Measurements from ENCODE around the gene NKAIN4.

NKAIN4 gene

GRCh38 chr20:63219447-63219821 lies 34.8 kb downstream of the NKAIN4 start:
- Mint-ChIP-seq H3K36me3 (ENCODE audit: low read depth) (peaks cover 10% of the 10 kb centered on the region), H3K27me3 (no peaks in the 10 kb centered on the region), H3K27ac (no peak overlapping the region), H3K4me1 (ENCODE audit: low read depth) (peaks cover 17% of the 10 kb centered on the region), H3K4me3 (no peak overlapping the region), H3K9me3 (no peaks in the 10 kb centered on the region)

DNA sequence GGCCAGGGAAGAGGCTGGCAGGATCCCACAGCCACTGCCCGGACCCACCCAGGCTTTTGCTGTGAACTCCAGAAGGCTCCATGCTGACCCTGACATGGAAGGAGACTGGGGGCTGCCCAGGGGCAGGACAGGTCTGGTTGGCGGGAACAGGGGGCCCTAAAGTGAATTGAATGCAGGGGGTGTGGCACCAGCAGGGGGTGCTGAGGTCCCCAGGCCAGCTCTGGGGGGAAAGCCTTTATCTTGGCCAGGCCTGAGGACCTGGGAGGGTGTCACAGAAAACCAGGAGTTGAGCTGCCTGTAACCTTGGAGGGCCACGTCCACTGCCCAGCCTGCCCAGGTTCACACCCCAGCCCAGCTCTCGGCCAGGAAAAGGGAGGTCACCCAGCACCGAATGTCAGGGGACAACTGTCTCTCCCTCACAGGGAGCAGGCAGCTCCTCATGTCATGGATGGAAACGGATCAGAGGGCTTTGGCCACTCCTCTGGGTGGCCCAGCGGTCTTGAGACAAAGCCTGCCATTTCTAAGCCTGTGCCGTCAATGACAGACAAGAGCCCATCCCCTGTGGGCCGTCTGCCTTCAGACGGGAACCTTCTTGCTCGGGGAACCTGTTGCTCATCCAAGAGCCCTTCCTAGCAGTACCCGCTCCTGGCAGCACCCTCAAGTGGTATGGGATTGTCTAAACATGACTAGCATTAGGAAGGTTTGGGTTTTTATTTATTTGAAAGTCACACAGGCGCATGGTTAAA lies 35.4 kb downstream of the NKAIN4 start:
- Mint-ChIP-seq H3K27ac (no peak overlapping the region), H3K4me3 (no peak overlapping the region)

DNA sequence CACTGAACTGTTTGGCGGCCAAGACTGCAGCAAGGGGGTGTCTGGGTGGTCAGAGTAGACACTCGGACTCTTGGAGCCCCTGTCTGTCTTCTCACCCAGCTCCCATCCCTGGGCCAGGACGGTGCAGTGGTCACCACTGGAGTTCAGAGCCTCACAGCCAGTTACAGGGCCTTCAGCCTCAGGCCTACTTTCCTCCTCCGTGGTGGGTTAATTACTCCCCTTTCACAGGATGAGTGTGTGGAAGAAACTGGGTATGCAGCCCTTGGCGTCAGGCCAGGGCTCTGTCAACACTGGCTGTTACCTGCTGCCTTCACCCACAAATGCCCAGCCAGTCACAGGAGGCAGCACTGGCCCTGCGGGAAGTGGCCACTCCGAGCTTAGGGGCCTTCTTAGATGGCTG lies 36.6 kb downstream of the NKAIN4 start:
- Mint-ChIP-seq H3K9me3 (no peaks in the 10 kb centered on the region), H3K36me3 (ENCODE audit: low read depth) (peaks cover 26% of the 10 kb centered on the region), H3K27ac (no peak overlapping the region), H3K4me3 (no peak overlapping the region), H3K27me3 (no peaks in the 10 kb centered on the region), H3K4me1 (ENCODE audit: low read depth) (peaks cover 33% of the 10 kb centered on the region)

More for the DNA sequence above, 35.4 kb downstream of the NKAIN4 start:
- peaks cover 15% of the 10 kb centered on the region for H3K36me3 Mint-ChIP-seq (ENCODE audit: low read depth)
- H3K9me3 Mint-ChIP-seq = no peaks in the 10 kb centered on the region
- no peaks in the 10 kb centered on the region for H3K27me3 Mint-ChIP-seq
- H3K4me1 Mint-ChIP-seq (ENCODE audit: low read depth) = peaks cover 22% of the 10 kb centered on the region

- H3K36me3 Mint-ChIP-seq (ENCODE audit: low read depth) = peaks cover 33% of the 10 kb centered on the region
- no peaks in the 10 kb centered on the region for H3K9me3 Mint-ChIP-seq
- peak overlapping the region; percentile 85 for H3K27ac Mint-ChIP-seq
- H3K4me1 Mint-ChIP-seq (ENCODE audit: low read depth) = peaks cover 40% of the 10 kb centered on the region
- peak overlapping the region; percentile 74 for H3K4me3 Mint-ChIP-seq
- no peaks in the 10 kb centered on the region for H3K27me3 Mint-ChIP-seq
Measured at GRCh38 chr20:63216849-63217471, 37.3 kb downstream of the NKAIN4 start.

DNA sequence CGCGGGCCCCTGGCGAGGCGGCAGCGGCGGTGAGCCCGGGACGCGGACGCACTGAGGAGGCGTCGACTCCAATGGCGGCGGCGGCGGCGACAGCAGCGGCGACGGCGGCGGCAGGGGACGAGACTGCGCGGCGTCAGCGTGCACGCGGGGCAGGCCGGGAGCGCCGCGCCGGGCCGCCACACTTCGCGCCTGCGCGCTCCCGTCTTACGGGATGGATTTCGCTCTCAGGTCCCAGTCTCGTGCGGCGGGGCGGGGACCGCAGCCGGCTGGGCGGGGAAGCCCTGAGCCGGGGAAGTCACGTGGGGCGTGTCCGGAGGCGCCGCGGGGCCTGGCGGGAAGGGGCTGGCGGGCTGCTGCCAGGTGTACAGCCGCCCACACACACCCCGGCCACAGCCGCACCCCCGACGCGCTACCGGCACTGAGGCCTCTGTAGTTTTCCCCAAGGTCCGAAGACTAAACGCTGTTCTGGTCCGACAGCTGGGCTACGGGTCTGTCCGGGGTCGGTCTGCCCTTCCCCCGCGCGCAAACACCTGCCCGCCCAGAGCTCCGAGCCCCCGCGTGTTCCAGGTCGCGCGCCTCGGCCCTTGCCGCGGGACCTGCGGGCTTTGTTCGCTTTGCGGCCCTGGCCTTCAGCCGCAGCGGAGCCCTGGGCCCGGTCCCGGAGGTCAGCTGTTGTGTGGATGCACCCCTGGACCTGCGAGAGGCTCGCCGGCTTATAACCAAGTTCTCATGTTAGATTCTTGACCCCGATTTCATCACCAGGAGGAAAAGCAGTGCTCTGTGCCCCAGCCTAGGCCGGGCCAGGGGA lies 38.0 kb downstream of the NKAIN4 start, which contains the start of gene YTHDF1:
YTHDF1 (minus strand) TSS at position 91 of the 808 bp plus-strand sequence. CDS start 239 bp downstream, outside the sequence.
- H3K36me3 Mint-ChIP-seq (ENCODE audit: low read depth) = peaks cover 41% of the 10 kb centered on the region
- H3K4me1 Mint-ChIP-seq (ENCODE audit: low read depth) = peaks cover 45% of the 10 kb centered on the region
- H3K9me3 Mint-ChIP-seq = no peaks in the 10 kb centered on the region
- peak within 1 kb of the TSS; percentile 96 for H3K27ac Mint-ChIP-seq
- H3K4me3 Mint-ChIP-seq = peak within 1 kb of the TSS; percentile 92
- H3K27me3 Mint-ChIP-seq = no peaks in the 10 kb centered on the region

DNA sequence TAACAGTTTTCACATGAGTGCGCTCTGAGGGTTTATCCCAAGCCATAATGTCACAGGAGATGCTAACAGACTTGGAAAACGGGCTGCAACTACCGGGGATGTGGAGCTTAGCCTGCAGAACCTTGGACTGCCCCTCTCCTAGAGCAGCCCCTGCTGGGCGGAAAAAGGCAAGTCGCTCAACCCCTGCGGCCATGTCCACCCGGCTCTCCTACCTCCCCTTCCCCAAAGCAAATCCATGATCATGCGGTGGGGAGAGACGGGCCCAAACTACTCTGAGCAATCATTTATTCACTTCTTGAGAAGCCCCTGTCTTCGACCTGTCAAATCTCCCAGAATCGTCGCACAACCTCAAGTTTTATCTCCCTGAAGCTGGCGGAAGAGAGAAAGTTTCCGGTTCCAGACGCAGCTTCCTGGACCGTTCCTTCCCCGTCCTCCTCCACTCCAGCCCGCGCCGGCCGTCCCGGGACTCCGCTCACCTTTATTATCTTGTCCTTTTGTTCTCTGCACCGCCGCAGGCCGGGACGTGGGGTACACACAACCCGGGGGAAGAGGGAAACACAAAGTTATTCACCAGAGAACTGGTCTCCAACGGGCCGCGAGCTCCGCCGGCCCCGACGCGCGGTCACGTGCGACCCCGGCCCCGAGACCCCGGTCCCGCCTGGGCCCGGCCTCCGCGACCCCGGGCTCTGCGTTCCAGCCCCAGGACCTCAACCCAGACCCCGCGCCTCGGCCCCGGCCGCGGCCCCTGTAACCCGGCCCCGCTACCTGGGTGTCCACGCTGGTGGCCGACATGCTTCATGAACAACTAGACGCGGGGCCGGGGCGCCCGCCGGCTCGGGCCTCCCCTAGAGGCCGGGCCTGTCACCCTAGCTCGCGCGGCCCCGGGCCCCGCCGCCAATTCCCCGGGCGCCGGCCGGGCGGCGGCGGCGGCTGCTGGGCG lies 38.9 kb downstream of the NKAIN4 start:
- Mint-ChIP-seq H3K4me1 (ENCODE audit: low read depth) (peaks cover 52% of the 10 kb centered on the region), H3K9me3 (no peaks in the 10 kb centered on the region), H3K36me3 (ENCODE audit: low read depth) (peaks cover 48% of the 10 kb centered on the region), H3K4me3 (peak overlapping the region; percentile 92), H3K27me3 (no peaks in the 10 kb centered on the region), H3K27ac (peak overlapping the region; percentile 96)

DNA sequence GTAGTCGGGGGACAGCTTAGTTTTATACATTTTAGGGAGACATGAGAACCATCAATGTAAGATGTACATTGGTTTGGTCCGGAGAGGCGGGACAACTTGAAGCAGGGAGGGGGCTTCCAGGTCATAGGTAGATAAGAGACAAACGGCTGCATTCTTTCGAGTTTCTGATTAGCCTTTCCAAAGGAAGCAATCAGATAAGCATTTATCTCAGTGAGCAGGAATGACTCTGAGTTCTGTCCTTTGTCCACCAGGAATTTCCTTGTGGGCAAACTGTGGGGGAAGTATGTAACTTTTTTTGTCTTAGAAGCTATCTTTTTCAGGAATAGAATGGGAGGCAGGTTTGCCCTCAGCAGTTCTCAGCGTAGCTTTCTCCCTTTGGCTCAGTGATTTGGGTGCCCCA lies 39.7 kb downstream of the NKAIN4 start:
- Mint-ChIP-seq H3K4me1 (ENCODE audit: low read depth) (peaks cover 57% of the 10 kb centered on the region), H3K27ac (peak overlapping the region; percentile 96), H3K36me3 (ENCODE audit: low read depth) (peaks cover 50% of the 10 kb centered on the region), H3K9me3 (no peaks in the 10 kb centered on the region), H3K27me3 (no peaks in the 10 kb centered on the region), H3K4me3 (peak overlapping the region; percentile 92)

GRCh38 chr20:63212792-63213191 lies 41.5 kb downstream of the NKAIN4 start:
- Mint-ChIP-seq H3K9me3 (no peaks in the 10 kb centered on the region), H3K4me1 (ENCODE audit: low read depth) (peaks cover 57% of the 10 kb centered on the region), H3K27ac (no peak overlapping the region), H3K36me3 (ENCODE audit: low read depth) (peaks cover 60% of the 10 kb centered on the region), H3K4me3 (peak overlapping the region; percentile 17), H3K27me3 (no peaks in the 10 kb centered on the region)

GRCh38 chr20:63212393-63212730 lies 41.9 kb downstream of the NKAIN4 start:
- Mint-ChIP-seq H3K36me3 (ENCODE audit: low read depth) (peaks cover 64% of the 10 kb centered on the region), H3K9me3 (no peaks in the 10 kb centered on the region), H3K4me3 (no peak overlapping the region), H3K4me1 (ENCODE audit: low read depth) (peaks cover 57% of the 10 kb centered on the region), H3K27me3 (no peaks in the 10 kb centered on the region), H3K27ac (no peak overlapping the region)

DNA sequence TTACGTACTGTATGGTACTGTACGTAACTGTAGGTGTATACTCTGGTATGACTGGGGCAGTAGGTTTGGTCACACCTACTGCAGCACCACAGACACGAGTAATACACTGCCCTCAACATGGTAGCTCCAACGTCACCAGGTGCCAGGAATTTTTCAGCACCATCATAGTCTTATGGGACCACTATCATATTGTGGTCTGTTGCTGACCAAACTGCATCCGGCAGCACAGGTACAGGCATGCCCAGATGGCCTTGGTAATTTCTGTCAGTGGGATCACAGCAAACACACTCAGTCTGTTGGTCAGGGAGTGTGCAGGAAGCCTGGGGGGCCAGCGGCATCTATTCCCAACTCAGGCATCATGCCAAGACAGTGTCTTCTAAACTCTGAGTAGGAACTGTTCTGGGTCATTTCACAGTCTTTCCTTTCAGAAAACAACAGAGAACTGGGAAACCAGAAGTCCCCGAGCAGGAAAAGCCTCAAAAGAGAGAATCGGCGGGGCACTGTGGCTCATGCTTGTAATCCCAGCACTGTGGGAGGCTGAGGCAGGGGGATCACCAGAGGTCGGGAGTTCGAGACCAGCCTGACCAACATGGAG lies 44.2 kb downstream of the NKAIN4 start:
- Mint-ChIP-seq H3K4me3 (no peak overlapping the region), H3K36me3 (ENCODE audit: low read depth) (peaks cover 75% of the 10 kb centered on the region), H3K27me3 (no peaks in the 10 kb centered on the region), H3K27ac (no peak overlapping the region), H3K4me1 (ENCODE audit: low read depth) (peaks cover 53% of the 10 kb centered on the region), H3K9me3 (no peaks in the 10 kb centered on the region)

GRCh38 chr20:63208346-63208909 lies 45.8 kb downstream of the NKAIN4 start:
- Mint-ChIP-seq H3K4me3 (no peak overlapping the region), H3K36me3 (ENCODE audit: low read depth) (peaks cover 69% of the 10 kb centered on the region), H3K27ac (peak overlapping the region; percentile 45), H3K4me1 (ENCODE audit: low read depth) (peaks cover 36% of the 10 kb centered on the region), H3K27me3 (no peaks in the 10 kb centered on the region), H3K9me3 (no peaks in the 10 kb centered on the region)

DNA sequence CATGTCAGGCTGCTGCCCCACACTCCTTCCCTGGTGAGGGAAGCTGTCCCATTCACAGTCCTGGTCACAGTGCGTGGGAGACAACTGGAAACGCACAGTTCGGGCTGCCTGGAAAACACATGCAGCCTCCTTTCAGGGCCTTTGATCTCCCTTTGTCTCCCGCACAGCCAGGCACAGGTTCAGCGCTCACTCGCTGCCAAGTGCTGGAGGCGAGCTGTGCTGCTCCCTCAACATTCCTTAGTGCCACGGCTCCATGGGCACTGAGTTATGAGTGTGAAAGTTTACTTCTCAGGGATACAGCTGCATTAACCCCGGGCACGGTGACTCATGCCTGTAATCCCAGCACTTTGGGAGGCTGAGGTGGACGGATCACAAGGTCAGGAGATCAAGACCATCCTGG lies 47.4 kb downstream of the NKAIN4 start:
- H3K27me3 Mint-ChIP-seq = no peaks in the 10 kb centered on the region
- H3K4me1 Mint-ChIP-seq (ENCODE audit: low read depth) = peaks cover 21% of the 10 kb centered on the region
- H3K27ac Mint-ChIP-seq = no peak overlapping the region
- H3K9me3 Mint-ChIP-seq = no peaks in the 10 kb centered on the region
- H3K4me3 Mint-ChIP-seq = no peak overlapping the region
- H3K36me3 Mint-ChIP-seq (ENCODE audit: low read depth) = peaks cover 62% of the 10 kb centered on the region

- H3K27ac Mint-ChIP-seq = no peak overlapping the region
- peaks cover 62% of the 10 kb centered on the region for H3K36me3 Mint-ChIP-seq (ENCODE audit: low read depth)
Measured at GRCh38 chr20:63205896-63206295, 48.4 kb downstream of the NKAIN4 start.

GRCh38 chr20:63204362-63204761 lies 49.9 kb downstream of the NKAIN4 start:
- H3K4me1 Mint-ChIP-seq (ENCODE audit: low read depth) = peaks cover 15% of the 10 kb centered on the region

More at GRCh38 chr20:63205896-63206295, 48.4 kb downstream of the NKAIN4 start:
- Mint-ChIP-seq H3K4me1 (ENCODE audit: low read depth) (peaks cover 19% of the 10 kb centered on the region), H3K4me3 (no peak overlapping the region), H3K27me3 (no peaks in the 10 kb centered on the region), H3K9me3 (no peaks in the 10 kb centered on the region)

More at GRCh38 chr20:63204362-63204761, 49.9 kb downstream of the NKAIN4 start:
- Mint-ChIP-seq H3K36me3 (ENCODE audit: low read depth) (peaks cover 59% of the 10 kb centered on the region), H3K4me3 (no peak overlapping the region), H3K9me3 (no peaks in the 10 kb centered on the region), H3K27me3 (no peaks in the 10 kb centered on the region), H3K27ac (no peak overlapping the region)
